Putamen (tissue), 1 donor: ENCODE data around the gene CT47B1.
"Not testable (repeated sequence)": the region's sequence is repeated elsewhere in the genome, so short reads cannot be mapped to it uniquely, and the experiment has no call there.

Experiments used
- DNase-seq: peaks from one replicate; pipeline ENCODE4 v3.0.0-alpha.2; 2016; ENCODE audit warnings: low spot score

Gene CT47B1

GRCh38 chrX:120875766-120876165 lies at the start of gene CT47B1:
Gene CT47B1, minus strand, starts transcription at chrX:120875866. Its CDS starts 196 bp downstream, at chrX:120875670.
- DNase-seq: not testable (repeated sequence)

DNA sequence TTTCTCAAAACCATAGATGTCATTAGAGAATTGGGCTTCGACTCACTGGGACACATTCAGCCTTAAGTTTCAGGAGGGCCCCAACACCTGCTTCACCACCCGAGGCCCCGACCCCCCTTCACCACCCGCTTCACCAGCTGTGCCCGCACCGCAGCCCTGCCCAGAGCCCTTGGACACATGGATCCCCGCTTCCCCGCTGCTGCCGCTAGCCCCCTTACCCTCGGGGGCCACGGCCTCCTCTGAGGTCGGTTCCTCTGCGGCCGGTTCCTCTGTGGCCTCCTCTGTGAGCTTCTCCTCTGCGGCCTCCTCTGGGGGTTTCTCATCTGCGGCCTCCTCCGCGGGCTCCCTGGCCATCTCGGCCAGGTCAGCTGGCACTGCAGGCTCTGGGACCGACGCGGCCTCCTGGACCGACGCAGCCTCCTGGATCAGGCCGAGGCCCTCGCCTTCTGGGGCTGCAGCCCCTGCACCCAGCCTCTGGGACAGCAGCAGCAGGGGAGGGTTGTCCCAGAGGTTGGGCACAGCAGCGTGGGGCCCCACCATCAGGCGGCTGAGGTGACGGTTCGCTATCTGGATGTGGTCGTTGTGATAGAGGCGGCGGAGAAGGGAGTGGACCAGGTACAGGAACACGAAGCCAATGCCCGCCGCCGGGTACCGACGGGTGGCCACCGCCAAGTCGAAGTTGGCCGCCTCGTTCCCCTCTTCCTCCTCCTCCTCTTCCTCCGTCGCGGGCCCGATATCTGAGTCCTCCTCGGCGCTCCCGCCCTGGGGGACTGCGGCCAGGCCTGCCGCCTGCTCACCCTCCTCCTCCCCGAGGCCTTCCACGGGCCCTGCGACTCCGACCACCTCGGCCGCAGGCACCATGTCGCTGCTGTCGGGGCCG lies 748 bp downstream of the CT47B1 start:
- DNase-seq: no peak

- no peak for DNase-seq
Measured at GRCh38 chrX:120857240-120857639, 18.4 kb downstream of the CT47B1 start.

DNA sequence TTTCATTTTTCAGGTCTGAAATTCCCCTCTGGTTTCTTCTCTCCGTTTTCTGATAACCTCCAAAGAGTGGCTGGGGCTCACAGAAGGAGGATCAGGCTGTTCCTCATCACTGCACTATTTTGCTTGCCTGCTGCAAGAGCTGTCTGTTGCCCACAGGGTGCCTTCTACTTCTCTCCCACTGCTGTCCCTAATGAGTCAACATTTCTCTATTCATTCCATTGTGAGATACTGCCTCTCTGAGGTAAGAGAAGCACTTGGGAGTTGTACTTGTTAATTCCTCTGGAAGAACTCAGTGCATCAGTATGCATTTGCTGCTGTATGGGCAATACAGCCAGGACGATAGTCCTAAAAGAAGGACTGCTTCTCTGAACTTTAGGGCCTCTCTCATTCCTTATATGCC lies 34.8 kb downstream of the CT47B1 start:
- DNase-seq: no peak

DNA sequence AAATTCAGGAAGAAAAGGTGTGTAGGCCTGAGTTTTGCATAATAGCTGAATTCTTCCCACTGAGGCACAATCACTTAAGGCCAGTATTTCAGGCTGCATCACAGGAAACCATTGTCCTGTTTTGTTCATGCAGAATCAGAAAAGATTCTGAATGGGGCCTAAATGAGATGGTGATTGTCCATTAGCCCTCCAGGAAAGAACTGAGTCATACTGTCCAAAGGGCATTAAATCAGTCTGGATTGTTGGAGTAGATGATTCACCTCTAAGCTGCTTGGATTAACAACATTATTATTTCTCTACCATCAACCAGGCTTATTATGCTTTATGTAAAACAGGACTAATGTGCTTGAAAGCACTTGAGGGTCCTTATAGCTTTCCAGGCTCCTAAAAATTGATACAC lies 36.2 kb downstream of the CT47B1 start:
- DNase-seq: no peak

- not testable (repeated sequence) for DNase-seq
Measured at GRCh38 chrX:120827213-120827612, 48.5 kb downstream of the CT47B1 start.

DNA sequence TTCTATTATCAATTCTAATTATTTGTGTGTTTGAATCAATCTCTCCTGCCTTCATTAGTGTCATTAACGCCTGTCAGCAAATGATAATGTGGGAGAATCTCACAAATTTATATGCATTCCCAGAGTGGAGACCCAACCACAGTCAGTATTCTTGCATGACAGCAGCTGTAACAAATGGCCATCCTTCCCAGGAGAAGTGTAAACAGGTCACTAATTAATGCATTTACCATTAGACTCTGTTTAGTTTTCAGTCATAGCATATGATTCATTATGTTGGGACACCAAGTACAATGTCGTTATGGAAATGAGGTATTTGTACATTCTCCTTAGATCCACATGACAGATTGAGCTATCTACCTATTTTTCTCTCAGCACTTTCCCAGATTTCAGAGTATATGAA lies 50.5 kb downstream of the CT47B1 start:
- no peak for DNase-seq

DNA sequence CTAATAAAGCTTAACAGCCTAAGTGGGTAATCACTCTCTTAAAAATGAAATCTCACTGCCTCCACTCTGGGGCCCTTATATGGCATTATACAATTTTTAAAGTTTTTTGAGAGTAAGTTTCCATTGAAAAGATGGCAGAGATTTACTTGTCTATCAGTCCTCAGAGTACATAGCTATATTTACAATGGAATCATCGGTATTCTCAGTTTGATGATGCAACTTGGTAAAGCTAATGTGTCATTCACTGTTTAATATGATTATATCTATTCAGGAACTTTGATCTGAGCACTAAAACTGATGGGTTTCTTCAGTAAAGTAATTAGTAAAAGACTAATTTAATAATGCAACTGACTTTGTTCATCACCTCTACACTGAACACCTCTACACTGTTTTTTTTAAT lies 51.6 kb downstream of the CT47B1 start:
- no peak for DNase-seq

- DNase-seq: no peak
Measured at GRCh38 chrX:120823556-120823955, 52.1 kb downstream of the CT47B1 start.
